ENCODE results near the gene LRFN4.
"Not testable (repeated sequence)": the region's sequence is repeated elsewhere in the genome, so short reads cannot be mapped to it uniquely, and the experiment has no call there.

- not testable (repeated sequence) for TF ChIP-seq E2F4 (IDR thresholded peaks at IDR 0.05; ENCODE audit: low read depth, low read length); RAD21 (IDR thresholded peaks at IDR 0.05; ENCODE audit: insufficient read depth, low read depth, low read length); MTA2 (IDR thresholded peaks at IDR 0.05; ENCODE audit: low read depth); ATF2 (IDR thresholded peaks at IDR 0.05; ENCODE audit: low read length); EZH2 (IDR thresholded peaks at IDR 0.05; ENCODE audit: borderline replicate concordance, control insufficient read depth, low read depth, low read length); SPI1 (IDR thresholded peaks at IDR 0.05; ENCODE audit: borderline replicate concordance, insufficient read depth, low read depth, low read length); ZNF592 (IDR thresholded peaks at IDR 0.05); NR2C1 (IDR thresholded peaks at IDR 0.05); ETV6 (conservative IDR thresholded peaks at IDR 0.05 in 1 of 2, IDR thresholded peaks at IDR 0.05 in 1 of 2; ENCODE audit: borderline replicate concordance in 1 of 2, low read depth in 1 of 2); ZBTB4 (CRISPR knock-in tag; IDR thresholded peaks at IDR 0.05)
Observed at GRCh38 chr11:66824573-66824972, 32.3 kb upstream of the LRFN4 start.
